ENCODE data around the gene AIFM2. TPM values are rescaled to one million over a fixed set of nuclear protein-coding genes. Genes with fewer than 3 reads are reported as not detected.
"Not testable (repeated sequence)": the region's sequence is repeated elsewhere in the genome, so short reads cannot be mapped to it uniquely, and the experiment has no call there.

The AIFM2 gene
- total RNA-seq, 1 donor from 2014 or later = 6.7 TPM

- peak; percentile 23 for DNase-seq (ENCODE audit: low read depth)
Observed at GRCh38 chr10:70122742-70123141, 9.9 kb downstream of the AIFM2 start.

- no peak for DNase-seq (ENCODE audit: low read depth)
Observed at GRCh38 chr10:70121281-70121949, 11.2 kb downstream of the AIFM2 start.

- DNase-seq (ENCODE audit: low read depth) = no peak
Observed at GRCh38 chr10:70120417-70120816, 12.2 kb downstream of the AIFM2 start.

GRCh38 chr10:70119623-70120022 is 13.0 kb downstream of the AIFM2 start:
- no peak for DNase-seq (ENCODE audit: low read depth)

- DNase-seq (ENCODE audit: low read depth) = no peak
Observed at GRCh38 chr10:70119197-70119596, 13.4 kb downstream of the AIFM2 start.

GRCh38 chr10:70118196-70118595 is 14.4 kb downstream of the AIFM2 start:
- DNase-seq (ENCODE audit: low read depth) = no peak

GRCh38 chr10:70117646-70118045 is 15.0 kb downstream of the AIFM2 start:
- no peak for DNase-seq (ENCODE audit: low read depth)

- DNase-seq (ENCODE audit: low read depth) = no peak
Observed at GRCh38 chr10:70115948-70116682, 16.5 kb downstream of the AIFM2 start.

GRCh38 chr10:70114902-70115301 is 17.7 kb downstream of the AIFM2 start:
- no peak for DNase-seq (ENCODE audit: low read depth)

- DNase-seq (ENCODE audit: low read depth) = no peak
Observed at GRCh38 chr10:70112071-70112470, 20.6 kb downstream of the AIFM2 start.

GRCh38 chr10:70111496-70111895 is 21.1 kb downstream of the AIFM2 start:
- DNase-seq (ENCODE audit: low read depth) = no peak

GRCh38 chr10:70109064-70109729 is 23.4 kb downstream of the AIFM2 start:
- no peak for DNase-seq (ENCODE audit: low read depth)

GRCh38 chr10:70106958-70107791 is 25.4 kb downstream of the AIFM2 start:
- DNase-seq (ENCODE audit: low read depth) = no peak

- no peak for DNase-seq (ENCODE audit: low read depth)
Observed at GRCh38 chr10:70101668-70102067, 31.0 kb downstream of the AIFM2 start.

- not testable (repeated sequence) for DNase-seq (ENCODE audit: low read depth)
Observed at GRCh38 chr10:70101068-70101562, 31.5 kb downstream of the AIFM2 start.

GRCh38 chr10:70098271-70098670 is 34.4 kb downstream of the AIFM2 start:
- DNase-seq (ENCODE audit: low read depth) = no peak

- DNase-seq (ENCODE audit: low read depth) = no peak
Observed at GRCh38 chr10:70097459-70097858, 35.2 kb downstream of the AIFM2 start.

- no peak for DNase-seq (ENCODE audit: low read depth)
Observed at GRCh38 chr10:70096705-70097420, 35.8 kb downstream of the AIFM2 start.

GRCh38 chr10:70096016-70096704 is 36.5 kb downstream of the AIFM2 start:
- DNase-seq (ENCODE audit: low read depth) = no peak

- no peak for DNase-seq (ENCODE audit: low read depth)
Observed at GRCh38 chr10:70094250-70094649, 38.4 kb downstream of the AIFM2 start.

Data from renal cortical epithelial cell (primary cell).